Measurements from ENCODE around the gene METTL9.

The METTL9 gene

GRCh38 chr16:21611556-21612384, 12.4 kb downstream of the METTL9 start:
- CTCF ChIA-PET, result interaction anchor here (1.0 to 1.6 kb wide), 3 partner anchors 11 to 46 kb away, joined by 4 read pairs; no protein-coding TSS in a partner anchor
- POLR2A ChIA-PET, result no interaction called here
- TF ChIP-seq CTCF (IDR thresholded peaks at IDR 0.05; ENCODE audit: insufficient read depth, low read length, missing control alignments), result no peak
- no peak for DNase-seq (ENCODE audit: low read depth, low spot score)
- H3K4me3 ChIP-seq (ENCODE audit: low read depth, low read length), result no peak overlapping the region

- no peak for TF ChIP-seq CTCF (IDR thresholded peaks at IDR 0.05; ENCODE audit: insufficient read depth, low read length, missing control alignments)
- no peak for DNase-seq (ENCODE audit: low read depth, low spot score)
- CTCF ChIA-PET, result interaction anchor here (1.3 kb wide), 1 partner anchor 15 kb away, joined by 4 read pairs; no protein-coding TSS in a partner anchor
- POLR2A ChIA-PET, result no interaction called here
- H3K4me3 ChIP-seq (ENCODE audit: low read depth, low read length), result no peak overlapping the region
Observed at GRCh38 chr16:21613361-21613760, 14.0 kb downstream of the METTL9 start.

- TF ChIP-seq CTCF (IDR thresholded peaks at IDR 0.05; ENCODE audit: insufficient read depth, low read length, missing control alignments), result no peak
- no peak for DNase-seq (ENCODE audit: low read depth, low spot score)
- CTCF ChIA-PET, result interaction anchor here (1.3 kb wide), 1 partner anchor 15 kb away, joined by 4 read pairs; no protein-coding TSS in a partner anchor
Observed at GRCh38 chr16:21613781-21614180, 14.4 kb downstream of the METTL9 start.

DNA sequence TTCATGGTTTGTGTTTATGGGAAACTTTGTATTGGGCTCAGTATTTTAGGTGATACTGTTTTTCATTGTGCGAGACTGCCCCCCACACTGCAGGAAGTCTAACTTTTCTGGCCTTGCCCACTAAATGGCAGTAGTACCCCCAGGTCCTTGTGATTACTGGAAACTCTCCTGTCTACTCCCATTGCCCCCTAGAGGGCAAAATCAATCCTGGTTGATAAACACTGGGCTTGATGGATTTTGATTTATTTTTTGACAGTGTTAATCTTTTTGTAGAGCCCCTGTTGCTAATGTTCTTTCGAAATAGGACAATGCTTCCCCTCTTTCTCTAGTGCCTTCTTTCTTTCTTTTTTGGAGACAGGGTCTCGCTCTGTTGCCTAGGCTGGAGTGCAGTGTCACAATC, 15.5 kb downstream of the METTL9 start:
- POLR2A ChIA-PET, result no interaction called here
- no peak overlapping the region for H3K4me3 ChIP-seq (ENCODE audit: low read depth, low read length)
- TF ChIP-seq CTCF (IDR thresholded peaks at IDR 0.05; ENCODE audit: insufficient read depth, low read length, missing control alignments), result no peak
- CTCF ChIA-PET, result no interaction called here
- DNase-seq (ENCODE audit: low read depth, low spot score), result no peak

More at GRCh38 chr16:21613781-21614180, 14.4 kb downstream of the METTL9 start:
- POLR2A ChIA-PET, result no interaction called here
- H3K4me3 ChIP-seq (ENCODE audit: low read depth, low read length), result no peak overlapping the region

DNA sequence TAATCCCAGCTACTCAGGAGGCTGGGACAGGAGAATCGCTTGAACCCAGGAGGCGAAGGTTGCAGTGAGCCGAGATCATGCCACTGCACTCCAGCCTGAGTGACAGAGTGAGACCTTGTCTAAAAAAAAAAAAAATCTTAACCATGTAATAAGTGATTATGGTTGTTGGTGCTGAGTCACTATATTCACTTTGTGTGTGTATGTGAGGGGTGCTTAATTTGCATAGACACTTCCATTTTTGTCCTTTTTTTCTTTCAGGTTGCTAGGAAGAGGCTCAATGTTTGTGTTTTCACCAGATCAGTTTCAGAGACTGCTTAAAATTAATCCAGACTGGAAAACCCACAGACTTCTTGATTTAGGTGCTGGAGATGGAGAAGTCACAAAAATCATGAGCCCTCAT, 18.2 kb downstream of the METTL9 start:
- CTCF ChIA-PET, result interaction anchor here (0.8 to 1.7 kb wide), 2 partner anchors 12 to 23 kb away, joined by 3 to 4 read pairs; no protein-coding TSS in a partner anchor
- no peak overlapping the region for H3K4me3 ChIP-seq (ENCODE audit: low read depth, low read length)
- DNase-seq (ENCODE audit: low read depth, low spot score), result no peak
- TF ChIP-seq CTCF (IDR thresholded peaks at IDR 0.05; ENCODE audit: insufficient read depth, low read length, missing control alignments), result no peak
- POLR2A ChIA-PET, result no interaction called here

DNA sequence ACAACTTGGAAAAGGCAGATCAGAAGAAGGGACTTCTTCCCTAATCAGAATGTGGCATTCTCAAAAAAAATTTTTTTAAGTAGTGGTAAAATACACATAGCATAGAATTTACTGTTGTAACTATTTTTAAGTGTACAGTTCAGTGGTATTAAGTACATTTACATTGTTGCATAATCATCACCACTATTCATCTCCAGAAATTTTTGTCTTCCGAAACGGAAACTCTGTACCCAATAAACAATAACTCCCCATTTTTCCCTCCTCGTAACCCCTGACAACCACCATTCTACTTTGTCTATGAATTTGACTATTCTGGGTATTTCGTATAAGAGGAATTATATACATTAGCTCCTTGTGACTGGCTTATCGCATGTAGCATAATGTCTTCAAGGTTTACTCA, 18.9 kb downstream of the METTL9 start:
- H3K4me3 ChIP-seq (ENCODE audit: low read depth, low read length), result no peak overlapping the region
- no peak for DNase-seq (ENCODE audit: low read depth, low spot score)
- TF ChIP-seq CTCF (IDR thresholded peaks at IDR 0.05; ENCODE audit: insufficient read depth, low read length, missing control alignments), result no peak
- POLR2A ChIA-PET, result no interaction called here
- CTCF ChIA-PET, result interaction anchor here (0.8 kb wide), 1 partner anchor 22 kb away, joined by 3 read pairs; no protein-coding TSS in a partner anchor

All from AG04449 (cell line).